ENCODE data around the gene EXOC7.

DNA sequence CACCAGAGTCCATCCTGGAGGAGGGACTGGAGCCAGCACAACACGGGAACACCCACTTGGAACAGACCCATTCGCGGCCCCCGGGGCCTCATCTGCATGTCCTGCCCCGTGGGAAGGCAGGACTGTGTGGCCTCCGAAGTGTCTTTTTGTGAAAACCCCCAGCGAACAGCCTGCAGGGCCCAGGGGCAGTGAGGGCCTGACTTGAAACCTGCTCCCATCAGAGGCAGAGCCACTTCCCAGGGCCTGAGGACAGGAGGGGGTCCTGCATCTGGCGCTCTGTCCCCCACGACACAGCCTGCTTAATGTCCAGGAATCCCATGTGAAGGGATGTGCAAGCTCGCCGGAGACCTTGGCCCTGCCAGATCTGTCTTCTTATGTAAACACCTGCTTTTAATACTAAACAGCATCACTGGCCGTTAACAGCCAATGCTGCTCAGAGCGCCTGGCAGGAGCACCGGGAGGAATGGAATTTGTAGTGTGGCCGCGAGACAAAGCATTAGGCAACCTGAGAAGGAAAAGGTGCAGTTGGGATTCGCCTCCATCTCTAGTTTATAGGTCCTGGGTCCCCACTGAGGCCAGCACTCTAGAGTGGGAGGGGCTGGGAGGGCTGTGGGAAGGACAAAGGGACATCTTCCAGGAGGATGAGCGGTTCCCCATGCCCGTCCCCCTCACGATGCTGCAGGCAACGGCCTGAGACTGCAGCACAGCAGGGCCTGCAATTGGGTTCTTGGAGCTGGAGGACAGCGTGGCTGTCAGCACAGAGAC is 66.9 kb downstream of the EXOC7 start:
- TF ChIP-seq, protein P1, sequence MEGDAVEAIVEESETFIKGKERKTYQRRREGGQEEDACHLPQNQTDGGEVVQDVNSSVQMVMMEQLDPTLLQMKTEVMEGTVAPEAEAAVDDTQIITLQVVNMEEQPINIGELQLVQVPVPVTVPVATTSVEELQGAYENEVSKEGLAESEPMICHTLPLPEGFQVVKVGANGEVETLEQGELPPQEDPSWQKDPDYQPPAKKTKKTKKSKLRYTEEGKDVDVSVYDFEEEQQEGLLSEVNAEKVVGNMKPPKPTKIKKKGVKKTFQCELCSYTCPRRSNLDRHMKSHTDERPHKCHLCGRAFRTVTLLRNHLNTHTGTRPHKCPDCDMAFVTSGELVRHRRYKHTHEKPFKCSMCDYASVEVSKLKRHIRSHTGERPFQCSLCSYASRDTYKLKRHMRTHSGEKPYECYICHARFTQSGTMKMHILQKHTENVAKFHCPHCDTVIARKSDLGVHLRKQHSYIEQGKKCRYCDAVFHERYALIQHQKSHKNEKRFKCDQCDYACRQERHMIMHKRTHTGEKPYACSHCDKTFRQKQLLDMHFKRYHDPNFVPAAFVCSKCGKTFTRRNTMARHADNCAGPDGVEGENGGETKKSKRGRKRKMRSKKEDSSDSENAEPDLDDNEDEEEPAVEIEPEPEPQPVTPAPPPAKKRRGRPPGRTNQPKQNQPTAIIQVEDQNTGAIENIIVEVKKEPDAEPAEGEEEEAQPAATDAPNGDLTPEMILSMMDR (IDR thresholded peaks at IDR 0.05): no peak
- no peak for TF ChIP-seq POLR2AphosphoS5 (IDR thresholded peaks at IDR 0.05)

All from breast epithelium (tissue), 3 donors.